Activated CD4-positive, alpha-beta T cell treated with anti-CD3 and anti-CD28 coated beads for 24 hours (primary cell): ENCODE data around the gene GAL3ST2.
"Not testable (repeated sequence)": the region's sequence is repeated elsewhere in the genome, so short reads cannot be mapped to it uniquely, and the experiment has no call there.

ENCODE experiments used
- DNase-seq, 2 donors: peaks; one replicate each; pipeline ENCODE4 v3.0.0-alpha.2; 2020; ENCODE audit warnings: low read depth in 2 of 2

Gene GAL3ST2

DNA sequence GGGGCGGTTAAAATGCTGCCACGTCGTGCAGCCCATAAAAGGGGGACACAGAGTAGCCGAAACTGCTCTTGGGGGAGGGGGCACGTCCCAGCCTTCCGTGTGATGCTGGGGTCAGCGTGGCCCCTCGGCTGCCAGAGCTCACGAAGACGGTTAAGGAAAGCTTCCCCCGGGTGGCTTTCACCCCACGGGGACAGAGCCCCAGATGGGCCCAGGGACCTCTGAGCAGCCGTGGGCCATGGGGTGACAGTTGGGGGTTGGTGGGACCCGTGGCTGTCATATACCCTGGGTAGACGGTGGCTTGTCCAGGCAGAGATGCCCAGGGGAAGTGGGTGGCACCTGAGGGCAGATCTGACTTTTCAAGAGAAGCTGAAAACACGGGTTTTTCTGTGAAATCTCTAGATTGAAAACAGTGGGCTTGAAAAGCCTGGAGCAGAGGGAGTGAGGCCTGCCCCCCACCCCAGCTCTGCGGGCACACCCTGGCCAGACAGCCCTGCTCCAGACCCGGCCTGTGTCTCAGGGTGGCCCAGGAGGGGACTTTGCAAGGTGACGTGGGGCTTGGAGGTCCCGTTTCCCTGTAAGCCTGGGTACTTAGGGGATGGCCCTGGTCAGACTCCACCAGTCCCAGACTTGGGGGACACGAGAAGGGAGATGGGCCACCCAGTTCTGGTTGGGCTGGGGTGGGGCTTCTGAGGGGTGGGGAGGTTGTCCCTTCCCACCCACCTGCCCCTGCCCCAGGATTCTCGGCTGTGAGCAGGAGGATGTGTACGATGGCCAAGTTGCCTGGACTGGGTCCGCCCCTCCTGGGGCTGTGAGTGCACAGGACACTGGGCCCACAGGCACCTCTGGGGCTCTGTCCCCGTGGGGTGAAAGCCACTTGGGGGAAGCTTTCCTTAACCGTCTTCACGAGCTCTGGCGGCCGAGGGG, 33.0 kb downstream of the GAL3ST2 start:
- DNase-seq, result no peak

- DNase-seq, result no peak
Observed at GRCh38 chr2:241810307-241811200, 33.9 kb downstream of the GAL3ST2 start.

- no peak for DNase-seq
Observed at GRCh38 chr2:241811201-241811951, 34.8 kb downstream of the GAL3ST2 start.

DNA sequence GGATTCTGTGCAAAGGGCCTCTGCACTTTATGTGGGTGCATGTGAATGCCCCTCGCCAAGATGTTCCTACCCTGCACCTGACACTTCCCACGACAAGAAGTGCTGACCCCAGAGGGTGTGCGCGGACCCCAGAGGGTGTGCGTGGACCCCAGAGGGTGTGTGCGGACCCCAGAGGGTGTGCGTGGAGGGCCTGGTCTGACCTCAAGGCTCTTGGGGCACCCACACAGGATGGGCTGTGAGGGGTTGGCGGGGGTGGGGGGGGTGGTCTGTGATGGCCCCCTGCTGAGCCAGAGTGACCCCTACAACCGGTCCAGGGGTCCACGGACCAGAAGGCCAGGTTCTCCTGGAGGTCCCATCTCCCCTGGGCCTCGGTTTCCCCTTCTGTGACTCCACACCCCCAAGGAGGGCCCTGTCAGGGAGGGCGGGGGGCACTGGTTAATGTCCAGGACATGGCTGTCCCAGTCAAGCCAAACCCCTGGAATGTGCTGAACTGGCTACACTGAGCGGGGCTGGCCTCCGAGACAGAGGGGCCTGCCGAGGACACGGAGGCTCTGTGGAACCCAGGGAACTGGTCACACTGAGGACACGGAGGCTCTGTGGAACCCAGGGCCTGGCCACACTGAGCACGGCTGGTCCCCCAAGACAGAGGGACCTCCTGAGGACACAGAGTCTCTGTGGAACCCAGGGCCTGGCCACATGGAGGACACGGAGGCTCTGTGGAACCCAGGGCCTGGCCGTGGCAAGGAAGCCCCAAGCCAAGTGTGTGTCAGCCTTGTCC, 35.5 kb downstream of the GAL3ST2 start:
- no peak for DNase-seq

DNA sequence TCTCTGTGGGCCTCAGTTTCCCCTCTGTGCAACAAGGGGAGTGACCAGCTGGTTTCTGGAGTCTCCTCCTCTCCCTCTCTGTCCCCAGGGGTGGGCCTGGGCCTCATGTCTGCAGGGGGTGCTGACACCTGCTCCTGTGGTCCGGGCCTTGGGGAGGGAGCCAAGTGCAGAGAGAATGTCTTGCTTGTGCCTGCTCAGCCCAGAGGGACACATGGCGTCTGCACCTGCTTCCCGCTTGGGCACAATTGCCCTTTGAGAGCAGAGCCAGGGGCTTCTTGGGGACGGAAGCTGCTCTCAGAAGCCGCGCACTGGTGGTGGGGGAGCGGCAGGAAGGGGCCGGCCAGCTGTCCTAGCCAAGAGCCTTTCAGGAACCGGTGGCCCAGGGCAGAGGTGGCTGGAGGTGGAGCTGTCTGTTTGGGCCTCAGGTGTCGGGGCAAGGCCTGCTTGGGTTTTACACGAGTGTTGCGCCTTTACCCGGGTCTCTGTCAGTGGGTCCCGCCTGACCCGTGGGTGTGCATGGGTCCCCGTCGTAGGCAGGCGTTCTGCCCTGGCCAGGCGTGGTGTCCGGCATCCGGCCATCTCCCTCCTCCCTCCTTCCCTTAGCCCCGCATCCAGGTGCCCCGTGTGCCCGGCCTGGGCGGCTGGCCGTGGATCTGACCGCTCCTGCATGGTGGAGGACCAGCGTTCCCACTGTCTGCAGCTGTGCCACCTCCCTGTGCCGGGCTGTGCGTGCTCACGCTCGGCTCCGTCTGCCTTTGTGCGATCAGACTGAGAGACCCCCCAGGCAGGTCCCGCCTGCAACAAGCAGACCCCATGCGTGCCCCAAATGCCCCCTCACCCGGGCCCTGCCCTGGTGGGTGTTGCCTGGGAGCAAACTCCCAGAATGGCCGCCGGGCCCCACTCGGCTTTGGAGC, 36.4 kb downstream of the GAL3ST2 start:
- DNase-seq, result no peak

DNA sequence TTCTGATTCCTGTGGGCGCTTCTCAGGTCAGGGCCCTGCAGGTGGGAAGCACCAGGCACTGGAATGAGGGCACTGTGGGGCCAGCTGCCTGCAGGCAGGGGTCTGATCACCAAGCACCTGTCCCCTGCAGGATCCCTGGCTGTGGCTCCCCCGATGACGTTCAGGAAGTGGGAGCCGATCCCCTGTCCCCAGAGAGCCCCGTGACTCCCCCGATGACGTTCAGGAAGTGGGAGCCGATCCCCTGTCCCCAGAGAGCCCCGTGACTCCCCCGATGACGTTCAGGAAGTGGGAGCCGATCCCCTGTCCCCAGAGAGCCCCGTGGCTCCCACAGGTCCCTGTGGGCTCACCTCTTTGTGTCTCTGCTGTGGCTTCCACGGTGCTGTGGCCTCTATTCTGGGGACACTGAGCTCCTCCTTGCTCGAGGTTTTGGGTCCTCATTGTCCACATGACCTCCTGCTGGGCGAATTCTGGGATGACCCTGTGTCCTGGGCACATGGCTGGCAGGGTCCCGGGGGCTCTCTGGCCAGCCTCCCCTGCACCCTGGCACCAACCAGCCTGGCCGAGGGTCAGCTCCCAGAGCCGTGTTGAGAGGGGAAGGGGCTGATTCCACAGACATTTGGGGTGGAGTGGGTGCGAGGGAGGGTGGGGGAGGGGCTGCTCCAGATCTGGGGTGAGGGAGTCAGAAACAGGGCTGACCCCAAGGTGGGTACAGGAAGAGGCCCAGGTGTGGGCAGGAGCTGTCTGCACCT, 37.2 kb downstream of the GAL3ST2 start:
- DNase-seq, result no peak

DNA sequence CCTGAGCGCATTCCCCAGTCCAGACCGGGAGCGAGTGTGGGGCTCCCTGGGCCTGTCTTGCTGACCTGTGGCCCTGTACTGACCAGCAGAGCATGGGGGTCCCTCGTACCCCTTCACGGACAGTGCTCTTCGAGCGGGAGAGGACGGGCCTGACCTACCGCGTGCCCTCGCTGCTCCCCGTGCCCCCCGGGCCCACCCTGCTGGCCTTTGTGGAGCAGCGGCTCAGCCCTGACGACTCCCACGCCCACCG, 37.7 kb downstream of the GAL3ST2 start:
- DNase-seq, result no peak

DNA sequence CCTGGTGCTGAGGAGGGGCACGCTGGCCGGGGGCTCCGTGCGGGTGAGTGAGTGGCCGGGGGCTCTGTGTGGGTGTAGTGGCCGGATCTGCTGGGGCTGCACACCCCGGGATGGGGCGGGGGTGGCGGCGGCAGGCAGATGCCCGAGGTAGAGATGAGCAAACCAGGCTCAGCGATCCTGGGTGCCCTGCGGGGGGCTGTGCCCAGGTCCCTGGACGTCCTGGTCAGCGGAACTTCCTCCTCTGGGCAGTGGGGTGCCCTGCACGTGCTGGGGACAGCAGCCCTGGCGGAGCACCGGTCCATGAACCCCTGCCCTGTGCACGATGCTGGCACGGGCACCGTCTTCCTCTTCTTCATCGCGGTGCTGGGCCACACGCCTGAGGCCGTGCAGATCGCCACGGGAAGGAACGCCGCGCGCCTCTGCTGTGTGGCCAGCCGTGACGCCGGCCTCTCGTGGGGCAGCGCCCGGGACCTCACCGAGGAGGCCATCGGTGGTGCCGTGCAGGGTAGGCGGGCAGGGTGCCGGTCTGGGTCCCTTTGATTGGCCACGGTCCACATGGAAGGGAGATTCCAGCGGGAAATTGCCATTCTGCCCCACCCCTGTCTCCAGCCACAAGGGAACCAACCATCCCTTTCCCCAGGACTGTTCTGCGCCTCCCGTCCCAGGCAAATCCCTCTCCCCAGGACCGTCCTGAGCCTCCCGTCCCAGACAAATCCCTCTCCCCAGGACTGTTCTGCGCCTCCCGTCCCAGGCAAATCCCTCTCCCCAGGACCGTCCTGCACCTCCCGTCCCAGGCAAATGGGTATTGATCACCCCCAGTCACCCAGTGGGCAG, 38.2 kb downstream of the GAL3ST2 start:
- DNase-seq, result no peak

DNA sequence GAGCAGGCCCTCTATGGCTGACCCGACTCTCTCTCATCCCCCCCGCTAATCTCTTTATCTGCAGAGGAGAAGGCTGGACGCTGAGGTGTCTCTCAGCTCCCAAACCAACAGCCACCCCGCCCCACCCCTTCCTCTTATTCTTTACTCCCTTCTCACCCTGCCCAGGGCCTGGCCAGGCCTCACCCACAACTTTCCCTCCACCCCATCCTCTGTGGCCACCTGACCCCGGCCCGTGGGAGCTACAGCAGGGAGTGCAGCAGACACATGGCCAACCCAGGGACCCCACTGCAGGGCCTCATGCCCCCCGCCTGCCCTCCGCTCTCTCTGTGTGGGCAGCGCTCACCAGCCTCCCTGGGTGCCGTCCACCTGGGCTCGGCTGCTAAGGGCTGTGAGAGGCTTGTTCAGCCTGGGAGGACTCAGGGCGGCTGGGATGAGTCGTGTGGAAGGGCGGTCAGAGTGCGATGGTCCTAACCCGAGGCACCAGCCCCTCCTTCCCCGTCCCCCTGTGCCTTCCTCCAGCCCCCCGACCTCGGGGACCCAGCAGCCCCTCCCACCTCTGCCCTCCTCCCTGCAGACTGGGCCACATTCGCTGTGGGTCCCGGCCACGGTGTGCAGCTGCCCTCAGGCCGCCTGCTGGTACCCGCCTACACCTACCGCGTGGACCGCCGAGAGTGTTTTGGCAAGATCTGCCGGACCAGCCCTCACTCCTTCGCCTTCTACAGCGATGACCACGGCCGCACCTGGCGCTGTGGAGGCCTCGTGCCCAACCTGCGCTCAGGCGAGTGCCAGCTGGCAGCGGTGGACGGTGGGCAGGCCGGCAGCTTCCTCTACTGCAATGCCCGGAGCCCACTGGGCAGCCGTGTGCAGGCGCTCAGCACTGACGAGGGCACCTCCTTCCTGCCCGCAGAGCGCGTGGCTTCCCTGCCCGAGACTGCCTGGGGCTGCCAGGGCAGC, 39.1 kb downstream of the GAL3ST2 start:
- no peak for DNase-seq

DNA sequence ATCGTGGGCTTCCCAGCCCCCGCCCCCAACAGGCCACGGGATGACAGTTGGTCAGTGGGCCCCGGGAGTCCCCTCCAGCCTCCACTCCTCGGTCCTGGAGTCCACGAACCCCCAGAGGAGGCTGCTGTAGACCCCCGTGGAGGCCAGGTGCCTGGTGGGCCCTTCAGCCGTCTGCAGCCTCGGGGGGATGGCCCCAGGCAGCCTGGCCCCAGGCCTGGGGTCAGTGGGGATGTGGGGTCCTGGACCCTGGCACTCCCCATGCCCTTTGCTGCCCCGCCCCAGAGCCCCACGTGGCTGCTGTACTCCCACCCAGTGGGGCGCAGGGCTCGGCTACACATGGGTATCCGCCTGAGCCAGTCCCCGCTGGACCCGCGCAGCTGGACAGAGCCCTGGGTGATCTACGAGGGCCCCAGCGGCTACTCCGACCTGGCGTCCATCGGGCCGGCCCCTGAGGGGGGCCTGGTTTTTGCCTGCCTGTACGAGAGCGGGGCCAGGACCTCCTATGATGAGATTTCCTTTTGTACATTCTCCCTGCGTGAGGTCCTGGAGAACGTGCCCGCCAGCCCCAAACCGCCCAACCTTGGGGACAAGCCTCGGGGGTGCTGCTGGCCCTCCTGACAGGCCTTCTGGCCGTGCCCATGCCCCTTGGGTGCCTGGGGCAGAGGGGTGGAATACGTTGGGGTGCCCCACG, 40.0 kb downstream of the GAL3ST2 start:
- DNase-seq, result no peak

DNA sequence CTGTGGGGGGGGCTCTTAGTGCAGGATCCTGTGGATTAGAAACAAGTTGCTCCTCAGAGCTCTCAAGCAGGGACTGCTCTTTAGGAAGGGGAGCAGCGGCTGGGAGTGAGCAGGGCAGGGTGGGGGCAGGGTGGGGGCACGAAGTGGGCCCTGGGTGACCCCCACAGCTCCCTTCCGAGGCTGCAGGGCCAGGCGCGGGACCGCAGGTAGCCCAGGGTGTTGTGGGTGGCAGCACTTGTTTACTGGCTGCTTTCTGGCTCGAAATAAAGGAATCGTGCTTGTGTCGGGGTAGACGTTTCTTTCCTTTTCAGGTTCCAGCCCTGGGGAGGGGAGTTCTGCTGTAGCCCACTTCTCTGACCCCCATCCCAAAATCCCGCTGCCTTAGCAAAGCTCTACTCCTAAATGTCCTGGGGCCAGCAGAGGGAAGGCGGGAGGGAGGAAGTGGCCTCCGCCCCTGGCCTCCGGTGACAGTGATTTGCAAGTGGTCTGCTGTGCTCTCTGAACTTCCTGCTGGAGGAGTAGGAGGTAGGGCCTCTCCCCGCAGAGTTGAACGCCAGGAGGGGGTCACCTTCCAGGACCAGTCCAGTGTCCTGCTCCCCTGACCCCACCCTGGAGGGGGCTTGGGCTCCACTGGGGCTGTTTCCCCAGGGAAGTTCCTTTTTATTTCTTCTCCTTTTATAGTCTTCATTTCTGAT, 40.7 kb downstream of the GAL3ST2 start:
- DNase-seq, result no peak

DNA sequence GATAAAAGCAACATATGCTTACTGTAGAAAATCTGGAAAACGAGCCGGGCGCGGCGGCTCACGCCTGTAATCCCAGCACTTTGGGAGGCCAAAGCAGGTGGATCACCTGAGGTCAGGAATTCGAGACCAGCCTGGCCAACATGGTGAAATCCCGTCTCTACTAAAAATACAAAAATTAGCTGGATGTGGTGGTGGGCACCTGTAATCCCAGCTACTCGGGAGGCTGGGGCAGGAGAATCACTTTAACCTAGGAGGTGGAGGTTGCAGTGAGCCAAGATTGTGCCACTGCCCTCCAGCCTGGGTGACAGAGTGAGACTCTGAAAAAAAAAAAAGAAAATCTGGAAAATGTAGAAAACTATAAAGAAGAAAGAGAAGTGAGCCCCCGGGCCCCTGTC, 41.2 kb downstream of the GAL3ST2 start:
- not testable (repeated sequence) for DNase-seq

GRCh38 chr2:241818229-241818942, 41.8 kb downstream of the GAL3ST2 start:
- DNase-seq, result no peak

- DNase-seq, result no peak
Observed at GRCh38 chr2:241818943-241819270, 42.3 kb downstream of the GAL3ST2 start.

GRCh38 chr2:241819947-241820624, 43.5 kb downstream of the GAL3ST2 start:
- not testable (repeated sequence) for DNase-seq
